B cell (primary cell): Measurements from ENCODE around the gene YTHDC2. TPM values are rescaled to one million over a fixed set of nuclear protein-coding genes. Genes with fewer than 3 reads are reported as not detected.

Experiments
- ATAC-seq: fragments of 200-7000 bp; cut with Tn5 transposase; one replicate; pipeline ENCODE4 v1.10.0; 2021; ENCODE audit warnings: low read depth, mild to moderate bottlenecking, moderate number of reproducible peaks, moderate library complexity
- CTCF ChIA-PET: fragments of 350-600 bp; sonication (Branson Sonifier 250); formaldehyde crosslinking; loops from one replicate; lab custom pipeline; 2021; ENCODE audit warnings: antibody characterized with exemption, inconsistent platforms; lab: Charles Lee
- POLR2A ChIA-PET: fragments of 350-600 bp; sonication (Branson Sonifier 250); formaldehyde crosslinking; loops from one replicate; lab custom pipeline; 2021; ENCODE audit warnings: antibody characterized with exemption; lab: Charles Lee
- DNase-seq: peaks from one replicate; pipeline ENCODE4 v3.0.0; 2013
- H2AFZ ChIP-seq: 2 replicates; pipeline ENCODE4 v1.6.1; 2012; ENCODE audit warnings: mild to moderate bottlenecking, low read depth, low read length; ENCODE audit not compliant: insufficient read depth, poor library complexity, severe bottlenecking
- H3K27ac ChIP-seq, 2 donors: 1 replicate in 1 of 2; 2 replicates in 1 of 2; pipeline ENCODE4 v1.5.1; 2012 to 2013; ENCODE audit warnings: low read length in 2 of 2, mild to moderate bottlenecking in 2 of 2, moderate library complexity in 1 of 2
- H3K27me3 ChIP-seq, 4 experiments: fragments of 200-600 bp in 1 of 4; sonication (generic) in 1 of 4; replicated peaks in 1 of 4; 1 replicate in 2 of 4; 2 replicates in 2 of 4; pipeline versions ENCODE4 v1.6.1 to v1.7.0; 2013 to 2016; ENCODE audit warnings: low read length in 3 of 4, mild to moderate bottlenecking in 2 of 4, mixed read lengths in 1 of 4, moderate library complexity in 1 of 4; ENCODE audit not compliant: insufficient read depth in 4 of 4, control insufficient read depth in 3 of 4; ENCODE audit errors: control extremely low read depth in 1 of 4
- H3K36me3 ChIP-seq, 2 experiments: replicated peaks in 1 of 2; 1 replicate in 1 of 2; 2 replicates in 1 of 2; pipeline versions ENCODE4 v1.6.1 to v1.7.1; 2013; ENCODE audit warnings: low read length in 1 of 2; ENCODE audit not compliant: insufficient read depth in 2 of 2, control insufficient read depth in 1 of 2; ENCODE audit errors: control extremely low read depth in 1 of 2, extremely low read depth in 1 of 2
- H3K4me1 ChIP-seq, 2 donors: fragments of 200-600 bp in 1 of 2; sonication (generic) in 1 of 2; 1 replicate in 1 of 2; 2 replicates in 1 of 2; pipeline versions ENCODE4 v1.5.1 to v1.6.1; 2013 to 2017; ENCODE audit warnings: low read length in 2 of 2; ENCODE audit not compliant: control insufficient read depth in 2 of 2, insufficient read depth in 2 of 2
- H3K4me2 ChIP-seq: replicated peaks from 2 replicates; pipeline ENCODE3; 2012; ENCODE audit warnings: mild to moderate bottlenecking, low read depth, low read length; ENCODE audit not compliant: poor library complexity, severe bottlenecking
- H3K4me3 ChIP-seq, 5 experiments: fragments of 200-600 bp in 1 of 5; sonication (generic) in 1 of 5; 1 replicate in 3 of 5; 2 replicates in 2 of 5; pipeline versions ENCODE4 v1.5.1 to v1.7.0; 2011 to 2016; ENCODE audit warnings: low read length in 4 of 5, mild to moderate bottlenecking in 4 of 5, low read depth in 2 of 5, control low read depth in 1 of 5, moderate library complexity in 1 of 5; ENCODE audit not compliant: insufficient read depth in 1 of 5; ENCODE audit errors: control extremely low read depth in 1 of 5, extremely low read depth in 1 of 5
- H3K79me2 ChIP-seq: fragments of 200-600 bp; sonication (generic); one replicate; pipeline ENCODE4 v1.6.0; 2016; ENCODE audit warnings: low read length; ENCODE audit not compliant: control insufficient read depth, insufficient read depth
- H3K9ac ChIP-seq: fragments of 200-600 bp; sonication (generic); 2 replicates; pipeline ENCODE4 v1.6.1; 2017; ENCODE audit warnings: mild to moderate bottlenecking, low read length, moderate library complexity
- H3K9me3 ChIP-seq, 3 donors: one replicate each; pipeline versions ENCODE4 v1.6.1 to v1.7.1; 2013; ENCODE audit warnings: low read length in 2 of 3; ENCODE audit not compliant: control insufficient read depth in 2 of 3, insufficient read depth in 1 of 3; ENCODE audit errors: control extremely low read depth in 1 of 3
- H4K20me1 ChIP-seq: 2 replicates; pipeline ENCODE4 v1.6.0; 2012; ENCODE audit warnings: mild to moderate bottlenecking, low read length; ENCODE audit not compliant: insufficient read depth, control insufficient read depth, poor library complexity, severe bottlenecking
- H3K27ac Mint-ChIP-seq: one replicate; pipeline ENCODE4 v1.8.0; 2021; ENCODE audit warnings: mixed read lengths
- H3K27me3 Mint-ChIP-seq: one replicate; pipeline ENCODE4 v1.8.0; 2021; ENCODE audit warnings: mixed read lengths
- H3K4me1 Mint-ChIP-seq: one replicate; pipeline ENCODE4 v1.8.0; 2021; ENCODE audit warnings: mixed read lengths
- H3K4me3 Mint-ChIP-seq: one replicate; pipeline ENCODE4 v1.8.0; 2021; ENCODE audit warnings: mixed read lengths
- H3K9me3 Mint-ChIP-seq: one replicate; pipeline ENCODE4 v1.8.0; 2022; ENCODE audit warnings: mixed read lengths; ENCODE audit not compliant: insufficient read depth
- EZH2 ChIP-seq: IDR thresholded peaks from 2 replicates; pipeline ENCODE4 v1.6.1; 2012; ENCODE audit warnings: borderline replicate concordance, low read depth, mild to moderate bottlenecking, moderate library complexity, low read length; ENCODE audit not compliant: insufficient read depth, poor library complexity, severe bottlenecking
- WGBS: methylation state at CpG from one replicate; pipeline ENCODE4 v1.1.5; 2013; ENCODE audit warnings: missing lambda C conversion rate; ENCODE audit not compliant: insufficient coverage; 5-methylcytosine and 5-hydroxymethylcytosine counted together
- intact Hi-C: fragments of 100-400 bp; cut with micrococcal nuclease; formaldehyde crosslinking; loops from one replicate; pipeline ENCODE4 v1.10.0; 2022
- polyA plus RNA-seq: library from polyadenylated mRNA; depleted of rRNA; stranded (reverse); fragments of >200 nt; gene quantifications from 2 replicates; pipeline ENCODE4 v1.2.3, GENCODE V29; 2012
- total RNA-seq, 2 donors: library from RNA; stranded (reverse); fragments of 120-200 nt in 1 of 2; gene quantifications; 1 replicate in 1 of 2; 2 replicates in 1 of 2; pipeline versions ENCODE4 v1.2.3 to v1.2.4, GENCODE V29; 2013 to 2022
- TF ChIP-seq, protein P1 (sequence below): fragments of 200-600 bp; IDR thresholded peaks from one replicate; pipeline ENCODE4 v1.8.0; 2022; ENCODE audit warnings: antibody characterized with exemption, mild to moderate bottlenecking

The YTHDC2 gene
- total and polyA plus RNA-seq, 2 donors (not counting 1 experiment from before 2014, with no cell fraction given): 8.6 to 52.6 TPM

DNA sequence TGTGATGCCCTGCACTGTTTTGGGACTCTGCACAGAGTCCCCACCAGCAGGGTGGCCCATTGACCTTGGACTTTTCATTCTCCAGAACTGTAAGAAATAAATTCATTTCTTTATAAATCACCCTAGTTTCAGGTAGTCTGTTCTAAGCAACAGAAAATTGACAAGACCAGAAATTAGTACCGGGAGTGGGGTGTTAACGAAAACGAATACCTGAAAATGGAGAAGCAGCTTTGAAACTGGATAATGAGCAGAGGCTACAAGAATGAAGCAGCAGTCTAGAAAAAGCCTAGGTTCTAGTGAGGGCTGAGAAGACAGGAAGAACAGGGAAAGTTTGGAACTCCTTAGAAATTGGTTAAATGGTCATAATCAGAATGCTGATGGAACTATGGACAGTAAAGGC, 23.2 kb upstream of the YTHDC2 start:
- DNase-seq (no peak), ATAC-seq (no peak)
- no peak overlapping the region for H3K27ac Mint-ChIP-seq
- H3K4me3 ChIP-seq: no peak overlapping the region
- intact Hi-C loops: no loop called here
- H2AFZ ChIP-seq: no peak overlapping the region
- no peak overlapping the region for H3K4me3 Mint-ChIP-seq
- H3K9me3 Mint-ChIP-seq: peaks cover 10% of the 10 kb centered on the region
- H3K4me2 ChIP-seq: no peak overlapping the region
- peaks cover 0 to 55% (median 42%) of the 10 kb centered on the region in 4 experiments for H3K27me3 ChIP-seq
- H3K27me3 Mint-ChIP-seq: peaks cover 65% of the 10 kb centered on the region
- TF ChIP-seq, protein P1, sequence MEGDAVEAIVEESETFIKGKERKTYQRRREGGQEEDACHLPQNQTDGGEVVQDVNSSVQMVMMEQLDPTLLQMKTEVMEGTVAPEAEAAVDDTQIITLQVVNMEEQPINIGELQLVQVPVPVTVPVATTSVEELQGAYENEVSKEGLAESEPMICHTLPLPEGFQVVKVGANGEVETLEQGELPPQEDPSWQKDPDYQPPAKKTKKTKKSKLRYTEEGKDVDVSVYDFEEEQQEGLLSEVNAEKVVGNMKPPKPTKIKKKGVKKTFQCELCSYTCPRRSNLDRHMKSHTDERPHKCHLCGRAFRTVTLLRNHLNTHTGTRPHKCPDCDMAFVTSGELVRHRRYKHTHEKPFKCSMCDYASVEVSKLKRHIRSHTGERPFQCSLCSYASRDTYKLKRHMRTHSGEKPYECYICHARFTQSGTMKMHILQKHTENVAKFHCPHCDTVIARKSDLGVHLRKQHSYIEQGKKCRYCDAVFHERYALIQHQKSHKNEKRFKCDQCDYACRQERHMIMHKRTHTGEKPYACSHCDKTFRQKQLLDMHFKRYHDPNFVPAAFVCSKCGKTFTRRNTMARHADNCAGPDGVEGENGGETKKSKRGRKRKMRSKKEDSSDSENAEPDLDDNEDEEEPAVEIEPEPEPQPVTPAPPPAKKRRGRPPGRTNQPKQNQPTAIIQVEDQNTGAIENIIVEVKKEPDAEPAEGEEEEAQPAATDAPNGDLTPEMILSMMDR: no peak
- TF ChIP-seq EZH2: no peak
- no peaks in the 10 kb centered on the region for H4K20me1 ChIP-seq
- H3K9me3 ChIP-seq: peaks cover 7 to 37% (median 24%) of the 10 kb centered on the region in 3 donors
- no peaks in the 10 kb centered on the region for H3K36me3 ChIP-seq
- H3K27ac ChIP-seq: no peak overlapping the region
- CTCF ChIA-PET: no interaction called here
- peaks cover 16 to 20% of the 10 kb centered on the region in 2 donors for H3K4me1 ChIP-seq
- peaks cover 10% of the 10 kb centered on the region for H3K4me1 Mint-ChIP-seq
- H3K79me2 ChIP-seq: no peaks in the 10 kb centered on the region
- 95% methylated on average over 3 of the region's 3 CpGs for WGBS
- POLR2A ChIA-PET: no interaction called here
- H3K9ac ChIP-seq: no peak overlapping the region

DNA sequence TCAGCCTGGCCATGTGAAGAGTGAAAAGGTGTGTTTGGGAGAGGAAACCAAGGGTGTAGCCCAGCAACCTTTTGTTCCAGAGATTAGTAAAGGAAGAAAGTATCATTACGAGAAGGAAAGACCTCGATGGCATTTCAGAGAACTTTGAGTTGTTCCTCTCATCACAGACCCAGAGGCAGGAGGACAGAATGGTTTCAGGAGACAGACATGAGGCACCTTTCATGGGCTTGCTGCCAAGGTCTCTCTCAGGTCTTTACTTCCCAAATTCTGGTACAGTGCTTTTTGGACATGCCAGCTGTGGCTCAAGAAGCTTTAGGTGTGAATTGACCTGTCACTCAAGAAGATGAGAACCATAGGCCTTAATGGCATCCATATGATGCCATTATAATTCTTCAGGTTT, 22.5 kb upstream of the YTHDC2 start:
- WGBS: no CpG with 5 or more reads among the region's 2 CpGs
- Histone ChIP-seq H3K4me3 (no peak overlapping the region), H3K4me2 (no peak overlapping the region), H3K9me3 (peaks cover 7 to 37% (median 24%) of the 10 kb centered on the region in 3 donors), H3K9ac (no peak overlapping the region), H2AFZ (no peak overlapping the region), H3K36me3 (no peaks in the 10 kb centered on the region), H3K4me1 (peaks cover 16 to 20% of the 10 kb centered on the region in 2 donors), H4K20me1 (no peaks in the 10 kb centered on the region), H3K79me2 (no peaks in the 10 kb centered on the region), H3K27me3 (peaks cover 0 to 52% (median 37%) of the 10 kb centered on the region in 4 experiments), H3K27ac (no peak overlapping the region)
- H3K27me3 Mint-ChIP-seq: peaks cover 58% of the 10 kb centered on the region
- POLR2A ChIA-PET: no interaction called here
- intact Hi-C loops: no loop called here
- H3K4me1 Mint-ChIP-seq: peaks cover 10% of the 10 kb centered on the region
- no peak overlapping the region for H3K27ac Mint-ChIP-seq
- H3K4me3 Mint-ChIP-seq: no peak overlapping the region
- TF ChIP-seq, protein P1: no peak
- TF ChIP-seq EZH2: no peak
- CTCF ChIA-PET: no interaction called here
- no peak for DNase-seq
- no peak for ATAC-seq
- peaks cover 10% of the 10 kb centered on the region for H3K9me3 Mint-ChIP-seq
